Body of pancreas (tissue), 4 donors: ENCODE measurements around the gene REPIN1.

Experiments used
- POLR2A ChIP-seq, 3 donors: fragments of 450-650 bp; IDR thresholded peaks; one replicate each; pipeline ENCODE4 v1.6.1; 2016; ENCODE audit warnings: antibody characterized with exemption in 3 of 3, mild to moderate bottlenecking in 2 of 3
- TF ChIP-seq, protein P1 (sequence below), 7 experiments: fragments of 450-650 bp in 4 of 7; fragments of 200-600 bp in 3 of 7; sonication (generic) in 3 of 7; IDR thresholded peaks; one replicate each; pipeline ENCODE4 v1.5.1; 2016 to 2019; ENCODE audit warnings: antibody characterized with exemption in 7 of 7

DNA sequence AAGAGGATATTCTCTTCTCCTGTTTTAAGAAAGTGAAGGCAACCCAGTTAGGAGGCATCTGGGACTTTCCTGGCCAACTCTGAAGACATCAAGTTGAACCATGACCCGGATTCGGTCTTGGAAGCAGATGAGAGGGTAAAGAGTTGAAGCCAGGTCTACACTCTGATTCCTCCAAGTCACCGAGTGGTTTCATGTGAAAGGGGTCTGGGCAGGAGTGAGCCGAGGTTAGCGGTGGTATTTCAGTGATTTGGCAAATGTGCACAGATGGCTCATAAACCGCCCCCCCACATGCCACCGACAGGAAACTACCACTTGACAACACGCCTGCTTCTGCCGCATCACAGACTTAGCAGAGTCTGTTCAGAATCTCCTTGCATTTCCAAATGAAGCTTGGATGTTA is 11.4 kb upstream of the REPIN1 start:
- TF ChIP-seq, protein P1, sequence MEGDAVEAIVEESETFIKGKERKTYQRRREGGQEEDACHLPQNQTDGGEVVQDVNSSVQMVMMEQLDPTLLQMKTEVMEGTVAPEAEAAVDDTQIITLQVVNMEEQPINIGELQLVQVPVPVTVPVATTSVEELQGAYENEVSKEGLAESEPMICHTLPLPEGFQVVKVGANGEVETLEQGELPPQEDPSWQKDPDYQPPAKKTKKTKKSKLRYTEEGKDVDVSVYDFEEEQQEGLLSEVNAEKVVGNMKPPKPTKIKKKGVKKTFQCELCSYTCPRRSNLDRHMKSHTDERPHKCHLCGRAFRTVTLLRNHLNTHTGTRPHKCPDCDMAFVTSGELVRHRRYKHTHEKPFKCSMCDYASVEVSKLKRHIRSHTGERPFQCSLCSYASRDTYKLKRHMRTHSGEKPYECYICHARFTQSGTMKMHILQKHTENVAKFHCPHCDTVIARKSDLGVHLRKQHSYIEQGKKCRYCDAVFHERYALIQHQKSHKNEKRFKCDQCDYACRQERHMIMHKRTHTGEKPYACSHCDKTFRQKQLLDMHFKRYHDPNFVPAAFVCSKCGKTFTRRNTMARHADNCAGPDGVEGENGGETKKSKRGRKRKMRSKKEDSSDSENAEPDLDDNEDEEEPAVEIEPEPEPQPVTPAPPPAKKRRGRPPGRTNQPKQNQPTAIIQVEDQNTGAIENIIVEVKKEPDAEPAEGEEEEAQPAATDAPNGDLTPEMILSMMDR (IDR thresholded peaks at IDR 0.05), result no peak
- TF ChIP-seq POLR2A (IDR thresholded peaks at IDR 0.05), result no peak
